HCT116 (cell line): Measurements from ENCODE around the gene LDLRAD4. TPM values are rescaled to one million over a fixed set of nuclear protein-coding genes. Genes with fewer than 3 reads are reported as not detected.

ENCODE experiments used
- ATAC-seq: fragments of 200-7000 bp; cut with Tn5 transposase; 2 replicates; pipeline ENCODE4 v1.9.1; 2020; ENCODE audit warnings: mild to moderate bottlenecking, moderate library complexity
- BruUV-seq: library from RNA; stranded (reverse); fragments of 400-500 nt; replicated peaks from 2 replicates; lab custom pipeline; 2021; lab: Mats Ljungman, UMichigan
- CTCF ChIA-PET: fragments of 300-600 bp; sonication (Branson Sonifier 250); formaldehyde crosslinking; loops from one replicate; lab custom pipeline; 2021; ENCODE audit warnings: antibody characterized with exemption; lab: Charles Lee
- POLR2A ChIA-PET: fragments of 300-600, 350-600 bp; sonication (Branson Sonifier 250); formaldehyde crosslinking; loops from one replicate; lab custom pipeline; 2021; ENCODE audit warnings: antibody characterized with exemption; lab: Charles Lee
- RAD21 ChIA-PET, 2 experiments: fragments of 300-600 bp; sonication (Branson Sonifier 250); formaldehyde crosslinking; loops; one replicate each; lab custom pipeline; 2023; ENCODE audit warnings: low total read pairs in 2 of 2; ENCODE audit not compliant: uncharacterized antibody in 2 of 2, unreplicated experiment in 2 of 2, low non-redundant PET in 1 of 2; lab: Charles Lee
- DNase-seq: peaks from one replicate; pipeline ENCODE4 v3.0.0-alpha.2; 2010; ENCODE audit warnings: low read depth, low spot score
- H2AFZ ChIP-seq: fragments of 200-600 bp; shearing (Covaris generic), sonication (generic); 2 replicates; pipeline ENCODE4 v1.6.1; 2017; ENCODE audit warnings: low read depth, mixed run types, mixed read lengths, antibody characterized with exemption, low read length; ENCODE audit not compliant: poor library complexity, severe bottlenecking
- H3K27ac ChIP-seq: 2 replicates; pipeline ENCODE4 v1.5.1; 2012; ENCODE audit warnings: low read depth, low read length
- H3K27me3 ChIP-seq: fragments of 200-600 bp; sonication (generic); 2 replicates; pipeline ENCODE4 v1.6.1; 2016; ENCODE audit warnings: mixed run types, low read length, mixed read lengths; ENCODE audit not compliant: insufficient read depth
- H3K36me3 ChIP-seq, 2 experiments: fragments of 200-500 bp in 1 of 2; fragments of 200-600 bp in 1 of 2; sonication (Bioruptor generic) in 1 of 2; sonication (generic) in 1 of 2; 2 replicates each; pipeline versions ENCODE4 v1.5.1 to v1.6.1; 2014 to 2016; ENCODE audit warnings: low read length in 2 of 2, inconsistent platforms in 1 of 2, mixed read lengths in 1 of 2, mixed run types in 1 of 2; ENCODE audit not compliant: insufficient read depth in 2 of 2, control insufficient read depth in 1 of 2
- H3K4me1 ChIP-seq, 2 experiments: fragments of 200-600 bp in 1 of 2; sonication (generic) in 1 of 2; 2 replicates each; pipeline versions ENCODE4 v1.5.1 to v1.6.1; 2012 to 2017; ENCODE audit warnings: low read length in 2 of 2, inconsistent platforms in 1 of 2, mild to moderate bottlenecking in 1 of 2, mixed read lengths in 1 of 2, mixed run types in 1 of 2, moderate library complexity in 1 of 2; ENCODE audit not compliant: insufficient read depth in 2 of 2, control insufficient read depth in 1 of 2
- H3K4me2 ChIP-seq: fragments of 200-600 bp; sonication (generic); 2 replicates; pipeline ENCODE4 v1.6.1; 2017; ENCODE audit warnings: mixed run types, low read length, mixed read lengths
- H3K4me3 ChIP-seq, 2 experiments: fragments of 200-600 bp in 1 of 2; sonication (generic) in 1 of 2; replicated peaks in 1 of 2; 2 replicates each; pipeline ENCODE4 v1.5.1; 2011 to 2016; ENCODE audit warnings: low read length in 2 of 2, control low read depth in 1 of 2, low read depth in 1 of 2, mild to moderate bottlenecking in 1 of 2, mixed read lengths in 1 of 2, mixed run types in 1 of 2
- H3K79me2 ChIP-seq: fragments of 200-600 bp; sonication (generic); 2 replicates; pipeline ENCODE4 v1.6.1; 2017; ENCODE audit warnings: mild to moderate bottlenecking, mixed run types, low read length, moderate library complexity, mixed read lengths; ENCODE audit not compliant: insufficient read depth
- H3K9ac ChIP-seq: fragments of 200-600 bp; sonication (generic); 2 replicates; pipeline ENCODE4 v1.6.1; 2016; ENCODE audit warnings: low read length, mixed read lengths
- H3K9me2 ChIP-seq: fragments of 200-600 bp; sonication (generic), shearing (Covaris generic); 2 replicates; pipeline ENCODE4 v1.6.1; 2017; ENCODE audit warnings: mixed run types, mild to moderate bottlenecking, moderate library complexity; ENCODE audit not compliant: insufficient read depth
- H3K9me3 ChIP-seq, 2 experiments: fragments of 200-500 bp in 1 of 2; fragments of 200-600 bp in 1 of 2; sonication (Bioruptor generic) in 1 of 2; sonication (generic) in 1 of 2; 2 replicates each; pipeline ENCODE4 v1.6.1; 2014 to 2017; ENCODE audit warnings: low read length in 2 of 2, mixed read lengths in 2 of 2, inconsistent platforms in 1 of 2, low read depth in 1 of 2, mild to moderate bottlenecking in 1 of 2, mixed run types in 1 of 2, moderate library complexity in 1 of 2; ENCODE audit not compliant: control insufficient read depth in 1 of 2, insufficient read depth in 1 of 2
- H4K20me1 ChIP-seq: fragments of 200-600 bp; sonication (generic), shearing (Covaris generic); 2 replicates; pipeline ENCODE4 v1.6.1; 2017; ENCODE audit warnings: mixed run types, mild to moderate bottlenecking, moderate library complexity; ENCODE audit not compliant: insufficient read depth
- ATF3 ChIP-seq: IDR thresholded peaks from 2 replicates; pipeline ENCODE4 v1.6.1; 2012
- CBX3 ChIP-seq: IDR thresholded peaks from 2 replicates; pipeline ENCODE4 v1.6.1; 2012; ENCODE audit warnings: low read depth
- ELF1 ChIP-seq: IDR thresholded peaks from 2 replicates; pipeline ENCODE4 v1.6.1; 2012; ENCODE audit warnings: low read depth, borderline replicate concordance
- EZH2 ChIP-seq: fragments of 200-600 bp; sonication (generic); IDR thresholded peaks from 2 replicates; pipeline ENCODE4 v1.6.1; 2017; ENCODE audit warnings: antibody characterized with exemption, mixed run types
- EZH2phosphoT487 ChIP-seq: fragments of 200-600 bp; IDR thresholded peaks from 2 replicates; pipeline ENCODE4 v1.6.1; 2018; ENCODE audit warnings: antibody characterized with exemption, borderline replicate concordance
- JUND ChIP-seq: IDR thresholded peaks from 2 replicates; pipeline ENCODE4 v1.6.1; 2012
- POLR2AphosphoS5 ChIP-seq: IDR thresholded peaks from 2 replicates; pipeline ENCODE4 v1.6.1; 2011; ENCODE audit warnings: mild to moderate bottlenecking, low read depth, low read length, moderate library complexity
- RAD21 ChIP-seq: IDR thresholded peaks from 2 replicates; pipeline ENCODE4 v1.6.1; 2012; ENCODE audit warnings: low read depth, mild to moderate bottlenecking
- SIN3A ChIP-seq: IDR thresholded peaks from 2 replicates; pipeline ENCODE4 v1.6.1; 2012; ENCODE audit warnings: low read depth
- SP1 ChIP-seq: IDR thresholded peaks from 2 replicates; pipeline ENCODE4 v1.6.1; 2012; ENCODE audit warnings: low read depth
- SRF ChIP-seq: IDR thresholded peaks from 2 replicates; pipeline ENCODE4 v1.6.1; 2012; ENCODE audit warnings: low read depth
- TCF7L2 ChIP-seq: IDR thresholded peaks from 2 replicates; pipeline ENCODE4 v1.7.0; 2011; ENCODE audit warnings: borderline replicate concordance, inconsistent platforms; ENCODE audit not compliant: insufficient read depth, insufficient read length; ENCODE audit errors: extremely low read depth
- ZBTB33 ChIP-seq: IDR thresholded peaks from 2 replicates; pipeline ENCODE4 v1.6.1; 2011; ENCODE audit warnings: mild to moderate bottlenecking, low read length, moderate library complexity; ENCODE audit not compliant: insufficient replicate concordance; ENCODE audit errors: extremely low read depth
- ZFX ChIP-seq: fragments of 450-650 bp; IDR thresholded peaks from 2 replicates; pipeline ENCODE4 v1.6.1; 2017
- ZNF274 ChIP-seq: fragments of 200-500 bp; sonication (Bioruptor generic); IDR thresholded peaks from 2 replicates; pipeline ENCODE4 v1.6.1; 2014; ENCODE audit warnings: mild to moderate bottlenecking, low read depth, low read length, inconsistent platforms
- intact Hi-C: fragments of 100-400 bp; cut with micrococcal nuclease; formaldehyde crosslinking; loops from 2 replicates; pipeline ENCODE4 v1.10.0; 2022
- total RNA-seq: library from RNA; stranded (reverse); gene quantifications from one replicate; pipeline ENCODE4 v1.2.1, GENCODE V29; 2021; ENCODE audit not compliant: unreplicated experiment

The LDLRAD4 gene
- total RNA-seq, 1 experiment from 2014 or later = 1.2 TPM

GRCh38 chr18:13285874-13286273 is 67.3 kb downstream of the LDLRAD4 start:
- ChIA-PET CTCF (no interaction called here), POLR2A (no interaction called here), RAD21 (no interaction called here)
- Histone ChIP-seq H3K27me3 (no peaks in the 10 kb centered on the region), H3K9me2 (no peaks in the 10 kb centered on the region), H2AFZ (no peak overlapping the region), H3K9ac (no peak overlapping the region), H3K36me3 (no peaks in the 10 kb centered on the region), H3K4me3 (no peak overlapping the region), H3K4me2 (no peak overlapping the region), H3K4me1 (no peaks in the 10 kb centered on the region), H3K27ac (no peak overlapping the region), H3K79me2 (no peaks in the 10 kb centered on the region), H3K9me3 (no peaks in the 10 kb centered on the region), H4K20me1 (no peaks in the 10 kb centered on the region)
- ATAC-seq (no peak), DNase-seq (no peak)
- TF ChIP-seq JUND (no peak), EZH2 (no peak), ZNF274 (no peak), POLR2AphosphoS5 (no peak), ELF1 (no peak)
- intact Hi-C loops = no loop called here
- no TSS peak for BruUV-seq

- Histone ChIP-seq H3K9me2 (no peaks in the 10 kb centered on the region), H3K4me3 (no peak overlapping the region), H3K4me2 (no peak overlapping the region), H2AFZ (no peak overlapping the region), H3K27ac (no peak overlapping the region), H3K79me2 (no peaks in the 10 kb centered on the region), H3K9ac (no peak overlapping the region), H3K4me1 (no peaks in the 10 kb centered on the region), H4K20me1 (no peaks in the 10 kb centered on the region), H3K27me3 (no peaks in the 10 kb centered on the region), H3K36me3 (no peaks in the 10 kb centered on the region), H3K9me3 (no peaks in the 10 kb centered on the region)
- RAD21 ChIA-PET = no interaction called here
- no peak for TF ChIP-seq ZBTB33
- no peak for TF ChIP-seq ZFX
- no peak for TF ChIP-seq SP1
- no peak for TF ChIP-seq TCF7L2
- no peak for TF ChIP-seq CBX3
- no peak for TF ChIP-seq EZH2phosphoT487
- no peak for TF ChIP-seq ZNF274
- TF ChIP-seq JUND = no peak
- TF ChIP-seq ATF3 = no peak
- TF ChIP-seq RAD21 = no peak
- TF ChIP-seq SRF = no peak
- no peak for TF ChIP-seq SIN3A
- POLR2A ChIA-PET = no interaction called here
- intact Hi-C loops = no loop called here
- no TSS peak for BruUV-seq
- ATAC-seq (no peak), DNase-seq (no peak)
- CTCF ChIA-PET = no interaction called here
Observed at GRCh38 chr18:13286456-13287125, 68.0 kb downstream of the LDLRAD4 start.
